ENCODE measurements around the gene MYH10.
A peak's percentile ranks its signal among the peaks of the same experiment; 100 is the strongest.

The MYH10 gene

DNA sequence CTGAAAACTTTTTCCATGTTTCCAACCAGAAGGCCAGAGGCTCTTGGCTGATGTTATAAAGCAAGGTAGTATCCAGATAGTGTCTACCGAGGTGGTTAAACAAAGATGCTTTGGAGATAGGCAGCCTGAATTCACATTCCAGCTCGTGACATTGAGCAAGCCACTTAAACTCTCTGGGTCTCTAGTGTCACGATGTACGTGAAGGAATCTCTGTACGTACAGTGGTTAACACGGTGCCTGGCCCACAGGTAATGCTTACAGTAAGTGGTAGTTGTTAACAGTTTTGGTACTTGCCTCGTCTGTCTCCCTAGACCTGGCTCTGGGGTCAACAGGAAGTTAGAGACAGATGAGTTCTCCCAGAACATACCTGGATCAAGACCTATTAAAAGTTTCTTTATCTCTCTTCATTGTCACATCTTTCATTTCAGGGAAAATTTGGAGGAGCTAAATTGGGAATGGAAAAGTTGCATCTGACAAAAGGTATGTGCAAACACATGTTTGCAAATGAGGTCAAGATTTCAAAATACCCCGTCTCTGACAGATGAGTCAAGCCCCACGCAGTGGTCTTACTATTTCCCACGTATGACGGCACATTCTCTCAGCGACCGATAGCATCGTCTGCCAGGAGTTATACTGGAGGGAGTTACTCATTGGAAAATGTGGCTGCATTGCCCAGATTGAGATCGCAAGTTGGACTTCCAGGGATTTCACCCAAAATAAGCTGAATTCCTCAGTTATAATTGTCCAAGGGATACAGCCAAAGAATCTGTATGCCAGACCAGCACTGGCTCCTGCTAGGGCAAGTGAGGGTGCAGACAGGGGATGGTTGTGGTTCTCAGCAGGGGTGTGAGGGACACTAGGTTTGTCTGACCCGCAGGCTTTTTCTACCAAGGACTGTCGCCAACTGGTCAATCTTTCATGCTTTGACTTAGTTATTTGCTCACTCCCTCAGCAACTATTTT, 18.9 kb upstream of the MYH10 start:
- Histone ChIP-seq H3K27ac (ENCODE audit: low read depth in 2 of 2, low read length in 2 of 2) (no peak overlapping the region), H3K4me1 (ENCODE audit: control insufficient read depth in 2 of 2, insufficient read depth in 2 of 2, low read length in 2 of 2) (no peaks in the 10 kb centered on the region)

DNA sequence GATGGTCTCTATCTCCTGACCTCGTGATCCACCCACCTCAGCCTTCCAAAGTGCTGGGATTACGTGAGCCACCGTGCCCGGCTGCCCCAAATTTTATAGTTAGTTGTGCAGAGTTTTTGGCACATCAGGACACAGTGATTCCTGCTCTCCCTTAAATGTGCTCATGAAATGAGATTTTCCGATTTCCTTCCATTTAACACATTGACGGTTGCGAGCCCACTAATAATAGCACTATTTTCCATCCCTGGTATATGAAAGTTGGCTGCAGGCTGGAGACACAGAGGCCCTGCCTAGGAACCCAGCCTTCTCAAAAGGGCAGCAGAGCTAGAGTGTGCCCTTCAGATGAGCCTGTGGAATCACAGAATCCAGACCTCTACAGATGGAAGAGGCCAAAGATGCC, 17.4 kb upstream of the MYH10 start:
- peaks cover 3 to 4% of the 10 kb centered on the region in 2 donors for H3K27me3 ChIP-seq (ENCODE audit: control insufficient read depth in 2 of 2, insufficient read depth in 2 of 2, low read length in 2 of 2)
- H3K4me1 ChIP-seq (ENCODE audit: control insufficient read depth in 2 of 2, insufficient read depth in 2 of 2, low read length in 2 of 2) = no peaks in the 10 kb centered on the region
- H3K4me3 ChIP-seq (ENCODE audit: low read length in 2 of 2) = no peak overlapping the region
- no peaks in the 10 kb centered on the region for H3K36me3 ChIP-seq (ENCODE audit: control insufficient read depth in 2 of 2, insufficient read depth in 2 of 2, low read length in 2 of 2)
- no peak overlapping the region for H3K27ac ChIP-seq (ENCODE audit: low read depth in 2 of 2, low read length in 2 of 2)
- H3K9me3 ChIP-seq (ENCODE audit: control insufficient read depth in 2 of 2, low read length in 2 of 2) = no peaks in the 10 kb centered on the region
- no peak overlapping the region for H3K9ac ChIP-seq (ENCODE audit: low read depth in 1 of 2, low read length in 2 of 2)

More for the DNA sequence above, 18.9 kb upstream of the MYH10 start:
- Histone ChIP-seq H3K4me3 (ENCODE audit: low read length in 2 of 2) (no peak overlapping the region), H3K36me3 (ENCODE audit: control insufficient read depth in 2 of 2, insufficient read depth in 2 of 2, low read length in 2 of 2) (no peaks in the 10 kb centered on the region), H3K27me3 (ENCODE audit: control insufficient read depth in 2 of 2, insufficient read depth in 2 of 2, low read length in 2 of 2) (peaks cover 0 to 3% of the 10 kb centered on the region in 2 donors), H3K9ac (ENCODE audit: low read depth in 1 of 2, low read length in 2 of 2) (no peak overlapping the region), H3K9me3 (ENCODE audit: control insufficient read depth in 2 of 2, low read length in 2 of 2) (no peaks in the 10 kb centered on the region)

DNA sequence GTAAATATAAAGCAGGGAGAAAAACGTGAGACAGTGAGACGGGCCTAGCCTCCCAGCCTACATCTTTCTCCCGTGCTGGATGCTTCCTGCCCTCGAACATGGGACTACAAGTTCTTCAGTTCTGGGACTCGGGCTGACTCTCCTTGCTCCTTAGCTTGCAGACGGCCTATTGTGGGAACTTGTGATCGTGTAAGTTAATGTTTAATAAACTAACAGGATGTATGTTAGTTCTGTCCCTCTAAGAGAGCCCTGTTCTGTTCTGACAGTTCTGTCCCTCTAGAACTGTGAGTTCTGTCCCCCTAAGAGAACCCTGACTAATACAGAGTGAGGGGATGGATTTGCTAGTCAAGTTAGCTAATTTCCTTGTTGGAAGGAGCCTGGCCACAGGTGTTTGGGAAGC, 16.7 kb upstream of the MYH10 start:
- H3K27ac ChIP-seq (ENCODE audit: low read depth in 2 of 2, low read length in 2 of 2) = no peak overlapping the region
- peaks cover 3 to 4% of the 10 kb centered on the region in 2 donors for H3K27me3 ChIP-seq (ENCODE audit: control insufficient read depth in 2 of 2, insufficient read depth in 2 of 2, low read length in 2 of 2)
- H3K9ac ChIP-seq (ENCODE audit: low read depth in 1 of 2, low read length in 2 of 2) = no peak overlapping the region

DNA sequence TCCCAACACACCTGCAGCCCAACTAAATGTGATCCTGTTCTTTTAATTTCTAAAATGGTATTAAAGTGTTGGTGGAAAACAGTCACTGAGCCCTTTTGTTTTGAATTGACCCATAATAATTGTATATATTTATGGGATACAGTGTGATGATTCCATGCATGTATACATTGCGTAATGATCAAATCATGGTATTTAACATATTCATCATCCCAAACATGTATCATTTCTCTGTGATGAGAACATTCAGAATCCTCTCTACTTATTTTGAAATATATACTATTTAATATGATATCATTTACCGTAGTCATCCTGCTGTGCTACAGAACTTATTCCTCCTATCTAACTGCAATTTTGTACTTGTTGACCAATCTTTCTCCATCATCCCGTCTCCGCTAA, 14.0 kb upstream of the MYH10 start:
- no peak overlapping the region for H3K9ac ChIP-seq (ENCODE audit: low read depth in 1 of 2, low read length in 2 of 2)
- no peak overlapping the region for H3K27ac ChIP-seq (ENCODE audit: low read depth in 2 of 2, low read length in 2 of 2)
- no peaks in the 10 kb centered on the region for H3K9me3 ChIP-seq (ENCODE audit: control insufficient read depth in 2 of 2, low read length in 2 of 2)
- no peak overlapping the region for H3K4me3 ChIP-seq (ENCODE audit: low read length in 2 of 2)
- H3K27me3 ChIP-seq (ENCODE audit: control insufficient read depth in 2 of 2, insufficient read depth in 2 of 2, low read length in 2 of 2) = peaks cover 0 to 4% of the 10 kb centered on the region in 2 donors
- no peaks in the 10 kb centered on the region for H3K4me1 ChIP-seq (ENCODE audit: control insufficient read depth in 2 of 2, insufficient read depth in 2 of 2, low read length in 2 of 2)
- no peaks in the 10 kb centered on the region for H3K36me3 ChIP-seq (ENCODE audit: control insufficient read depth in 2 of 2, insufficient read depth in 2 of 2, low read length in 2 of 2)

More for the DNA sequence above, 16.7 kb upstream of the MYH10 start:
- H3K9me3 ChIP-seq (ENCODE audit: control insufficient read depth in 2 of 2, low read length in 2 of 2) = no peaks in the 10 kb centered on the region
- H3K4me1 ChIP-seq (ENCODE audit: control insufficient read depth in 2 of 2, insufficient read depth in 2 of 2, low read length in 2 of 2) = no peaks in the 10 kb centered on the region
- no peaks in the 10 kb centered on the region for H3K36me3 ChIP-seq (ENCODE audit: control insufficient read depth in 2 of 2, insufficient read depth in 2 of 2, low read length in 2 of 2)
- H3K4me3 ChIP-seq (ENCODE audit: low read length in 2 of 2) = no peak overlapping the region

DNA sequence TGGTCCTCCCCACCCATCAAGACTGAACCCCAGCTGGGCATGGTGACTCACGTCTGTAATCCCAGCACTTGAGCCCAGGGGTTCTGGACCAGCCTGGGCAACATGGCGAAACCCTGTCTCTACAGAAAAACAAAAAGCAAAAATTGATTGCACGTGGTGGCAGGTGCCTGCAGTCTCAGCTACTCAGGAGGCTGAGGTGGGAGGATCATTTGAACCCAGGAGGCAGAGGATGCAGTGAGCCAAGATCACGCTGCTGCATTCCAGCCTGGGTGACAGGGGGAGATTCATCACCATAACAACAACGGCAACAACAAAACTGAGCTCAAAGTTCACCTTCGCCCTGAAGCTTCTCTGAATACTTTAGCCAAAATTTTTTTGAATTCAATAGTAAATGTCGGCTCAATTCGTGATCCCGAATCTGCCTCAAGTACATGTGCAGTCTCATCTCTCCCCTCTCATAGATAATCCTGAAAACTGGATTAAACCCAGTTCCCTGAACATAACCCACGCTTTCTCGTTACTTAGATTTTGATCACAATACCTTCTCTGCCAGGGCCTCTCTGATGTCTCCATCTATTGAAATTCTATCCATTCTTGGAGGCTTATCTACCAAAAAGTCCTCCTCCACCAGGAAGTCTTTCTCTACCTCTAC, 13.5 kb upstream of the MYH10 start:
- H3K9ac ChIP-seq (ENCODE audit: low read depth in 1 of 2, low read length in 2 of 2) = no peak overlapping the region
- no peak overlapping the region for H3K27ac ChIP-seq (ENCODE audit: low read depth in 2 of 2, low read length in 2 of 2)
- no peaks in the 10 kb centered on the region for H3K36me3 ChIP-seq (ENCODE audit: control insufficient read depth in 2 of 2, insufficient read depth in 2 of 2, low read length in 2 of 2)
- H3K4me1 ChIP-seq (ENCODE audit: control insufficient read depth in 2 of 2, insufficient read depth in 2 of 2, low read length in 2 of 2) = no peaks in the 10 kb centered on the region
- H3K4me3 ChIP-seq (ENCODE audit: low read length in 2 of 2) = no peak overlapping the region
- H3K27me3 ChIP-seq (ENCODE audit: control insufficient read depth in 2 of 2, insufficient read depth in 2 of 2, low read length in 2 of 2) = peaks cover 0 to 4% of the 10 kb centered on the region in 2 donors
- no peaks in the 10 kb centered on the region for H3K9me3 ChIP-seq (ENCODE audit: control insufficient read depth in 2 of 2, low read length in 2 of 2)

DNA sequence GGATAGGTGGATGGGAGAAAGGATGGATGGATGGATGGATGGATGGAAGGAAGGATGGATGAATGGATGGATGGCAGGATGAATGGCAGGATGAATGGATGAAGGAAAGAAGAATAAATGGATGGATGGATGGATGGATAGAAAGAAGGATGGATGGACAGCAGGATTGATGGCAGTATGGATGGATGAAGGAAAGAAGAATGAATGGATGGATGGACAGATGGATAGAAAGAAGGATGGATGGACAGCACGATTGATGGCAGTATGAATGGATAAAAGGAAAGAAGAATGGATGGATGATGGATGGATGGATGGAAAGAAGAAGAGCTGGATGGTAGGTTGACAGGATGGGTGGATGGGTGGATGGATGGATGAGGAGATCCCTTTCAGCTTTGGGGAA, 9.2 kb upstream of the MYH10 start:
- Histone ChIP-seq H3K27ac (ENCODE audit: low read depth in 2 of 2, low read length in 2 of 2) (no peak overlapping the region), H3K9me3 (ENCODE audit: control insufficient read depth in 2 of 2, low read length in 2 of 2) (no peaks in the 10 kb centered on the region), H3K36me3 (ENCODE audit: control insufficient read depth in 2 of 2, insufficient read depth in 2 of 2, low read length in 2 of 2) (no peaks in the 10 kb centered on the region), H3K27me3 (ENCODE audit: control insufficient read depth in 2 of 2, insufficient read depth in 2 of 2, low read length in 2 of 2) (peaks cover 2 to 4% of the 10 kb centered on the region in 2 donors), H3K4me1 (ENCODE audit: control insufficient read depth in 2 of 2, insufficient read depth in 2 of 2, low read length in 2 of 2) (no peaks in the 10 kb centered on the region), H3K9ac (ENCODE audit: low read depth in 1 of 2, low read length in 2 of 2) (no peak overlapping the region), H3K4me3 (ENCODE audit: low read length in 2 of 2) (no peak overlapping the region)

DNA sequence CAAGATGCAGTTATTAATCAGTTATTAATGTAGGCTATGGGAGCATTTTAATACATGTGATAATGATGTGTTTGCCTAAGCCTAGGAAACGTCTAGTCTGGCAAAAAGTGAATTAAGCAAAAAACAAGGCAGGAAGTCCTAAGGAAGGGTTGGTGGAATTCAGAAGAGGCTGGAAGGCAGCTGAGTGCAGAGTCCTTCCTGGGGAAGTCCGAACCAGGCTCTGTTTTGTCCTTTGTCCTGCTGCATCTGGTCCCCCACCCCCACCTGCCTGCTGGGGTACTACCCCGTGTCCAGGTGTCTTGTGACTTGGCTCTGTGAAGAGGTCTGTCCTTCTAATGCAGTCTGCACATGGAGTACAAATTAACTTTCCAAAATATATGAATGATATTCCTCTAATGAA, 1.5 kb upstream of the MYH10 start:
- no peaks in the 10 kb centered on the region for H3K36me3 ChIP-seq (ENCODE audit: control insufficient read depth in 2 of 2, insufficient read depth in 2 of 2, low read length in 2 of 2)
- no peak overlapping the region for H3K9ac ChIP-seq (ENCODE audit: low read depth in 1 of 2, low read length in 2 of 2)
- no peak overlapping the region for H3K27ac ChIP-seq (ENCODE audit: low read depth in 2 of 2, low read length in 2 of 2)
- H3K4me3 ChIP-seq (ENCODE audit: low read length in 2 of 2) = no peak overlapping the region
- peaks cover 3 to 7% of the 10 kb centered on the region in 2 donors for H3K4me1 ChIP-seq (ENCODE audit: control insufficient read depth in 2 of 2, insufficient read depth in 2 of 2, low read length in 2 of 2)
- H3K9me3 ChIP-seq (ENCODE audit: control insufficient read depth in 2 of 2, low read length in 2 of 2) = no peaks in the 10 kb centered on the region
- peaks cover 16 to 18% of the 10 kb centered on the region in 2 donors for H3K27me3 ChIP-seq (ENCODE audit: control insufficient read depth in 2 of 2, insufficient read depth in 2 of 2, low read length in 2 of 2)

DNA sequence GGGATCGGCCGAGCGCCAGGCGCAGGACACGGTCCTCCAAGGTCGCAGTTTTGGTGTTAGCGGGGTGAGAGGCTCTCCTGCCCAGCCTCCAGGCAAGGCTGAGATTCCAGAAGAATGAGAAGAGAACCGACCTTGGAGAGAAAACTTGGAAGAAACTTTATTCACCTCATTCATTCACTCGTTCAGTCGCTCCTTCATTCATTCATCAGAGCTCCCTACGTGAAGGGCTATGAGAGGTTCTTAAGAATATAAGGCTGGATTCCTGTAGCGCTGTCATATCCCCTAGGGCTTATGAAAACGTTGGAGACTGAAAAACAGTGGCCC, 991 bp upstream of the MYH10 start:
- peaks cover 14 to 18% of the 10 kb centered on the region in 2 donors for H3K27me3 ChIP-seq (ENCODE audit: control insufficient read depth in 2 of 2, insufficient read depth in 2 of 2, low read length in 2 of 2)
- peaks cover 3 to 7% of the 10 kb centered on the region in 2 donors for H3K4me1 ChIP-seq (ENCODE audit: control insufficient read depth in 2 of 2, insufficient read depth in 2 of 2, low read length in 2 of 2)
- H3K36me3 ChIP-seq (ENCODE audit: control insufficient read depth in 2 of 2, insufficient read depth in 2 of 2, low read length in 2 of 2) = no peaks in the 10 kb centered on the region
- no peak overlapping the region for H3K27ac ChIP-seq (ENCODE audit: low read depth in 2 of 2, low read length in 2 of 2)
- H3K4me3 ChIP-seq (ENCODE audit: low read length in 2 of 2) = peak overlapping the region; percentile 58 to 74
- H3K9me3 ChIP-seq (ENCODE audit: control insufficient read depth in 2 of 2, low read length in 2 of 2) = no peaks in the 10 kb centered on the region
- peak overlapping the region in 1 of 2 donors; percentile 64 for H3K9ac ChIP-seq (ENCODE audit: low read depth in 1 of 2, low read length in 2 of 2)

DNA sequence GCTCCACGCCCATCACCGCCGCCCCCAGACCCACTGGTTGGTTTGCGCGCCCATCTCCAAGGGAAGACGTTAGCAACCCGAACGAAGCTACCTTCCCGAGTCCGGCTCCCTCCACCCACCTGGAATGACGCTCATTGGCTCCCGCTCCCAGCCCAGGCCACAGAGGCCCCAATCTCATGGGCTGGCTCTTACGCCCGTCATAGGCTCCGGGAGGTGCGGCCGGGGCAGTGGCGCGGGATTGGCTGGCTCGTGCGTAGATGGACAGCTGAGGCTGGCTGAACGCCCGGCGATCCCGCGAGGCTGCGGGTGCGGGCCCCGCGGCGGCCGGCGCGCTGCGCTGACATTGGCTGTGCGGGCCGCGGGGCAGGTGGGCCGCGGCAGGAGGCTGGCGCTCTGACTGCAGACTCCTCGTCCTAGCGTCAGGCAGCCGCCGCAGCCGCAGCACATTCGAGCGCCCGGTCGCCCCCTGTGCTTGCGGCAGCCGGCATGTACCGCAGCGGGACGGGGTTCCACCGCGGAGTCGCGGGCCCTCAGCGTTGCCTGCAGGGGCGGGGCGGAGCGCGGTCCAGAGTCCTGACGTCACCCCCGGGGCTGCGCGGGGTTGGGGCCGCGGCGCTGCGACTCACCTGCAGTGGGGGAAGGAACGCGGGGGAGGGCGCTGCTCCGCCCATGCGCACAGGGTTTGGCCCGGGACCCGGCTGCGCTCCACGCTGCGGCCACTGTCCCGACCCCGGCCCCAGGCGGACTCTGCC, 453 bp upstream of the MYH10 start:
- H3K4me3 ChIP-seq (ENCODE audit: low read length in 2 of 2) = peak overlapping the region; percentile 58 to 74
- H3K9ac ChIP-seq (ENCODE audit: low read depth in 1 of 2, low read length in 2 of 2) = peak overlapping the region in 1 of 2 donors; percentile 64
- no peaks in the 10 kb centered on the region for H3K9me3 ChIP-seq (ENCODE audit: control insufficient read depth in 2 of 2, low read length in 2 of 2)
- H3K4me1 ChIP-seq (ENCODE audit: control insufficient read depth in 2 of 2, insufficient read depth in 2 of 2, low read length in 2 of 2) = peaks cover 3 to 7% of the 10 kb centered on the region in 2 donors
- peaks cover 13 to 18% of the 10 kb centered on the region in 2 donors for H3K27me3 ChIP-seq (ENCODE audit: control insufficient read depth in 2 of 2, insufficient read depth in 2 of 2, low read length in 2 of 2)
- no peaks in the 10 kb centered on the region for H3K36me3 ChIP-seq (ENCODE audit: control insufficient read depth in 2 of 2, insufficient read depth in 2 of 2, low read length in 2 of 2)
- no peak overlapping the region for H3K27ac ChIP-seq (ENCODE audit: low read depth in 2 of 2, low read length in 2 of 2)

All from mucosa of rectum (tissue), 2 donors.